Measurements from ENCODE around the gene BPIFA2. TPM values are rescaled to one million over a fixed set of nuclear protein-coding genes. Genes with fewer than 3 reads are reported as not detected.

BPIFA2 gene
- total and polyA plus RNA-seq, 8 donors: not detected

DNA sequence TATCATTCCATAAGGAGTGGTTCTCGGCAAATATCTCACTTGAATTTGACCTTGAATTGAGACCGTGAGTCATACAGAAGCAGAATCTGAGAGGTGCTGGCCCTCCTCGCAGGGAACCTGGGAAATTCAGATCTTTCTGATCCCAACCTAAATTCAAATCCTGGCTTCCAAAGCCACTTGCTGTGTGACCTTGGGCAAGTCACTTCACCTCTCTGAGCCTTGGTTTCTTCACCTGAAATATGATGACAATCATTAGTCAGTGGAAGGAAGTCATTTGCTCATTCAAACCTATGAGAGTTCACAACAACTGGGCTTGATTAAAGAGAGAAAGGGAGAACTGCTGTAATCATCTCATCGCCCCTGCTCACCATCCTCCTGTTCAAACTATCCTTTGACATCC is 56.4 kb downstream of the BPIFA2 start:
- FAIRE-seq (no peak), DNase-seq (no peak), ATAC-seq (no peak)
- H3K9me3 ChIP-seq: no peaks in the 10 kb centered on the region
- 59 to 63% methylated on average over 4 of the region's 4 CpGs for WGBS, 2 donors
- H3K27ac ChIP-seq: no peak overlapping the region
- intact Hi-C loops (cut with DNase I): no loop called here
- H3K27me3 ChIP-seq: no peaks in the 10 kb centered on the region
- no peak overlapping the region for H3K4me3 ChIP-seq
- TF ChIP-seq, protein P1, sequence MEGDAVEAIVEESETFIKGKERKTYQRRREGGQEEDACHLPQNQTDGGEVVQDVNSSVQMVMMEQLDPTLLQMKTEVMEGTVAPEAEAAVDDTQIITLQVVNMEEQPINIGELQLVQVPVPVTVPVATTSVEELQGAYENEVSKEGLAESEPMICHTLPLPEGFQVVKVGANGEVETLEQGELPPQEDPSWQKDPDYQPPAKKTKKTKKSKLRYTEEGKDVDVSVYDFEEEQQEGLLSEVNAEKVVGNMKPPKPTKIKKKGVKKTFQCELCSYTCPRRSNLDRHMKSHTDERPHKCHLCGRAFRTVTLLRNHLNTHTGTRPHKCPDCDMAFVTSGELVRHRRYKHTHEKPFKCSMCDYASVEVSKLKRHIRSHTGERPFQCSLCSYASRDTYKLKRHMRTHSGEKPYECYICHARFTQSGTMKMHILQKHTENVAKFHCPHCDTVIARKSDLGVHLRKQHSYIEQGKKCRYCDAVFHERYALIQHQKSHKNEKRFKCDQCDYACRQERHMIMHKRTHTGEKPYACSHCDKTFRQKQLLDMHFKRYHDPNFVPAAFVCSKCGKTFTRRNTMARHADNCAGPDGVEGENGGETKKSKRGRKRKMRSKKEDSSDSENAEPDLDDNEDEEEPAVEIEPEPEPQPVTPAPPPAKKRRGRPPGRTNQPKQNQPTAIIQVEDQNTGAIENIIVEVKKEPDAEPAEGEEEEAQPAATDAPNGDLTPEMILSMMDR (IDR thresholded peaks at IDR 0.05): no peak
- H3K4me1 ChIP-seq: no peaks in the 10 kb centered on the region
- H3K36me3 ChIP-seq: no peaks in the 10 kb centered on the region

GRCh38 chr20:33229843-33230242 is 61.9 kb downstream of the BPIFA2 start:
- ATAC-seq (no peak), DNase-seq (no peak), FAIRE-seq (no peak)
- WGBS, 2 donors: 47 to 48% methylated on average over 6 of the region's 6 CpGs
- Histone ChIP-seq H3K27ac (no peak overlapping the region), H3K27me3 (no peaks in the 10 kb centered on the region), H3K4me3 (no peak overlapping the region), H3K9me3 (no peaks in the 10 kb centered on the region), H3K4me1 (no peaks in the 10 kb centered on the region), H3K36me3 (no peaks in the 10 kb centered on the region)
- intact Hi-C loops (cut with DNase I): no loop called here
- TF ChIP-seq, protein P1 (IDR thresholded peaks at IDR 0.05): no peak

Other genes with a start within 250 kb of the BPIFA2 start
- gene SUN5, start 163.7 kb upstream of the BPIFA2 start, total RNA-seq: not detected
- gene SUN5, start 163.7 kb upstream of the BPIFA2 start, polyA plus RNA-seq: not detected
- under 1 TPM in 1 of 6 donors, not detected in 5; 0.16 TPM for gene BPIFB2, start 160.5 kb upstream of the BPIFA2 start, total RNA-seq
- gene BPIFB2, start 160.5 kb upstream of the BPIFA2 start, polyA plus RNA-seq: under 1 TPM in 1 of 2 donors, not detected in 1; 0.05 TPM
- not detected for gene BPIFB6, start 136.5 kb upstream of the BPIFA2 start, total RNA-seq
- not detected for gene BPIFB6, start 136.5 kb upstream of the BPIFA2 start, polyA plus RNA-seq
- not detected for gene BPIFB3, start 114.3 kb upstream of the BPIFA2 start, total RNA-seq
- not detected for gene BPIFB3, start 114.3 kb upstream of the BPIFA2 start, polyA plus RNA-seq
- not detected for gene BPIFB4, start 88.5 kb upstream of the BPIFA2 start, total RNA-seq
- gene BPIFB4, start 88.5 kb upstream of the BPIFA2 start, polyA plus RNA-seq: not detected
- not detected for gene BPIFA3, start 49.2 kb downstream of the BPIFA2 start, total RNA-seq
- gene BPIFA3, start 49.2 kb downstream of the BPIFA2 start, polyA plus RNA-seq: not detected
- not detected for gene BPIFA1, start 67.8 kb downstream of the BPIFA2 start, total RNA-seq
- not detected for gene BPIFA1, start 67.8 kb downstream of the BPIFA2 start, polyA plus RNA-seq
- under 1 TPM in 1 of 6 donors, not detected in 5; 0.32 TPM for gene BPIFB1, start 115.1 kb downstream of the BPIFA2 start, total RNA-seq
- gene BPIFB1, start 115.1 kb downstream of the BPIFA2 start, polyA plus RNA-seq: under 1 TPM in 1 of 2 donors, not detected in 1; 0.12 TPM
- 10 to 100 TPM in 4 of 6 donors, 1 to 10 TPM in 2; 8.1 to 12.6 (median 11.0) TPM for gene CDK5RAP1, start 233.4 kb downstream of the BPIFA2 start, total RNA-seq
- 10 to 100 TPM; 38.6 to 63.9 TPM for gene CDK5RAP1, start 233.4 kb downstream of the BPIFA2 start, polyA plus RNA-seq